Thyroid gland (tissue), 4 donors: Measurements from ENCODE around the gene LIPI.

Experiments
- CTCF ChIP-seq, 6 experiments: fragments of 200-600 bp in 3 of 6; fragments of 450-650 bp in 3 of 6; sonication (generic) in 3 of 6; IDR thresholded peaks; one replicate each; pipeline ENCODE4 v1.5.1; 2016 to 2019; ENCODE audit warnings: antibody characterized with exemption in 6 of 6, mild to moderate bottlenecking in 2 of 6, inconsistent platforms in 1 of 6, moderate library complexity in 1 of 6
- POLR2A ChIP-seq, 2 donors: fragments of 450-650 bp; IDR thresholded peaks; one replicate each; pipeline ENCODE4 v1.6.1; 2017; ENCODE audit warnings: antibody characterized with exemption in 2 of 2, mild to moderate bottlenecking in 2 of 2, moderate library complexity in 1 of 2

- TF ChIP-seq POLR2A (IDR thresholded peaks at IDR 0.05) (peak in 1 of 2 donors; percentile 6), CTCF (IDR thresholded peaks at IDR 0.05) (no peak)
Measured at GRCh38 chr21:14210738-14211137, at the start of gene LIPI.
